Glutamatergic neuron (in vitro differentiated cells): ENCODE results near the gene DNAH8. TPM values are rescaled to one million over a fixed set of nuclear protein-coding genes. Genes with fewer than 3 reads are reported as not detected.

ENCODE experiments used
- DNase-seq: peaks from one replicate; pipeline ENCODE4 v3.0.0; 2022
- H3K27ac Mint-ChIP-seq: one replicate; pipeline ENCODE4 v1.8.0; 2020; ENCODE audit warnings: mild to moderate bottlenecking, mixed read lengths, inconsistent platforms; ENCODE audit not compliant: unreplicated experiment
- H3K27me3 Mint-ChIP-seq: one replicate; pipeline ENCODE4 v1.8.0; 2020; ENCODE audit warnings: mild to moderate bottlenecking, moderate library complexity, mixed read lengths, inconsistent platforms; ENCODE audit not compliant: unreplicated experiment
- H3K36me3 Mint-ChIP-seq: one replicate; pipeline ENCODE4 v1.8.0; 2020; ENCODE audit warnings: mild to moderate bottlenecking, mixed read lengths, inconsistent platforms; ENCODE audit not compliant: unreplicated experiment
- H3K4me1 Mint-ChIP-seq: one replicate; pipeline ENCODE4 v1.8.0; 2020; ENCODE audit warnings: mild to moderate bottlenecking, low read depth, mixed read lengths, inconsistent platforms; ENCODE audit not compliant: unreplicated experiment
- H3K4me3 Mint-ChIP-seq: one replicate; pipeline ENCODE4 v1.8.0; 2020; ENCODE audit warnings: mild to moderate bottlenecking, mixed read lengths, inconsistent platforms; ENCODE audit not compliant: unreplicated experiment
- H3K9me3 Mint-ChIP-seq: one replicate; pipeline ENCODE4 v1.8.0; 2020; ENCODE audit warnings: mild to moderate bottlenecking, moderate library complexity, mixed read lengths, inconsistent platforms; ENCODE audit not compliant: unreplicated experiment
- CTCF ChIP-seq: fragments of 200-600 bp; sonication (generic); IDR thresholded peaks from one replicate; pipeline ENCODE4 v1.5.0; 2021; ENCODE audit not compliant: partially characterized antibody, unreplicated experiment
- total RNA-seq: library from RNA; stranded (reverse); fragmentation: NEBNext Ultra II Directional; extraction: Animal tissue kit (Norgen Biotek cat#: 25700); gene quantifications from one replicate; pipeline ENCODE4 v1.2.1, GENCODE V29; 2021; ENCODE audit not compliant: unreplicated experiment

Gene DNAH8
- total RNA-seq, 1 donor from 2014 or later: not detected

- Mint-ChIP-seq H3K27me3 (peaks cover 1% of the 10 kb centered on the region), H3K36me3 (no peaks in the 10 kb centered on the region), H3K27ac (no peak overlapping the region), H3K4me3 (no peak overlapping the region), H3K9me3 (no peaks in the 10 kb centered on the region), H3K4me1 (no peaks in the 10 kb centered on the region)
- TF ChIP-seq CTCF: no peak
- DNase-seq: no peak
These were observed 273.8 kb downstream of the DNAH8 start for GRCh38 chr6:38988736-38989449.

GRCh38 chr6:38990475-38990874, 275.4 kb downstream of the DNAH8 start:
- no peak for DNase-seq
- no peak for TF ChIP-seq CTCF
- no peaks in the 10 kb centered on the region for H3K4me1 Mint-ChIP-seq
- no peaks in the 10 kb centered on the region for H3K36me3 Mint-ChIP-seq
- H3K9me3 Mint-ChIP-seq: no peaks in the 10 kb centered on the region
- H3K27me3 Mint-ChIP-seq: no peaks in the 10 kb centered on the region
- H3K27ac Mint-ChIP-seq: no peak overlapping the region
- H3K4me3 Mint-ChIP-seq: no peak overlapping the region

- H3K4me1 Mint-ChIP-seq: no peaks in the 10 kb centered on the region
- peaks cover 2% of the 10 kb centered on the region for H3K27me3 Mint-ChIP-seq
- H3K4me3 Mint-ChIP-seq: no peak overlapping the region
- H3K36me3 Mint-ChIP-seq: no peaks in the 10 kb centered on the region
- no peaks in the 10 kb centered on the region for H3K9me3 Mint-ChIP-seq
- TF ChIP-seq CTCF: no peak
- DNase-seq: no peak
- no peak overlapping the region for H3K27ac Mint-ChIP-seq
These were observed 281.6 kb downstream of the DNAH8 start for GRCh38 chr6:38996676-38997075.

GRCh38 chr6:38997128-38997761, 282.1 kb downstream of the DNAH8 start:
- H3K4me3 Mint-ChIP-seq: no peak overlapping the region
- no peaks in the 10 kb centered on the region for H3K9me3 Mint-ChIP-seq
- H3K27ac Mint-ChIP-seq: no peak overlapping the region
- peak; percentile 73 for TF ChIP-seq CTCF
- no peaks in the 10 kb centered on the region for H3K36me3 Mint-ChIP-seq
- peaks cover 3% of the 10 kb centered on the region for H3K27me3 Mint-ChIP-seq
- peak; percentile 80 for DNase-seq
- H3K4me1 Mint-ChIP-seq: no peaks in the 10 kb centered on the region

GRCh38 chr6:39003072-39003471, 288.0 kb downstream of the DNAH8 start:
- H3K27ac Mint-ChIP-seq: no peak overlapping the region
- peaks cover 4% of the 10 kb centered on the region for H3K27me3 Mint-ChIP-seq
- no peak overlapping the region for H3K4me3 Mint-ChIP-seq
- peak; percentile 39 for DNase-seq
- no peaks in the 10 kb centered on the region for H3K36me3 Mint-ChIP-seq
- no peaks in the 10 kb centered on the region for H3K9me3 Mint-ChIP-seq
- TF ChIP-seq CTCF: no peak
- no peaks in the 10 kb centered on the region for H3K4me1 Mint-ChIP-seq
